ENCODE results near the gene DNLZ.
"Not testable (repeated sequence)": the region's sequence is repeated elsewhere in the genome, so short reads cannot be mapped to it uniquely, and the experiment has no call there.

The DNLZ gene

GRCh38 chr9:136363106-136363948, at the start of gene DNLZ:
Gene DNLZ, minus strand, starts transcription at chr9:136363744. Its CDS starts 30 bp downstream, at chr9:136363714.
- peak; percentile 84 to 97 (median 86) for DNase-seq (ENCODE audit: low read depth in 3 of 3, low spot score in 1 of 3)

DNA sequence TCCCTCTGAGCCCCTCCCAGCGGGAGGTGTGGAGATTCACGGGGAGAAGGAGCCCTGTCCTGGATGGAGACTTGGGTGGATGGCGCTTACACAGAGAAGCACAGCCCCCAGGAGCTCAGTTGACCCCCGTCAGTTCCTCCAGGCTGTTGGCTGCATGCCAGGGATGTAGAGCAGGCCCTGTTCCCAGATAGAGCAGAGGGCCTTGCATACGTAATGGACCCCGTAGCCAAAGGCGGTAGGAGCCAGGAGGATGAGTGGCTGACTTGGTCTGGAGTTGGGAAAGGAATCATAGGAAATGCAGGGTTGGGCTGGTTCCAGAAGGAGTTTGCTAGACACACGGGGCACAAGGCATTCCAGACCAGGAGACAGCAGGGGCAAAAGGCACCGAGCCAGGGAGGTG, 49.4 kb upstream of the DNLZ start:
- no peak for DNase-seq (ENCODE audit: low read depth in 3 of 3, low spot score in 1 of 3)

DNA sequence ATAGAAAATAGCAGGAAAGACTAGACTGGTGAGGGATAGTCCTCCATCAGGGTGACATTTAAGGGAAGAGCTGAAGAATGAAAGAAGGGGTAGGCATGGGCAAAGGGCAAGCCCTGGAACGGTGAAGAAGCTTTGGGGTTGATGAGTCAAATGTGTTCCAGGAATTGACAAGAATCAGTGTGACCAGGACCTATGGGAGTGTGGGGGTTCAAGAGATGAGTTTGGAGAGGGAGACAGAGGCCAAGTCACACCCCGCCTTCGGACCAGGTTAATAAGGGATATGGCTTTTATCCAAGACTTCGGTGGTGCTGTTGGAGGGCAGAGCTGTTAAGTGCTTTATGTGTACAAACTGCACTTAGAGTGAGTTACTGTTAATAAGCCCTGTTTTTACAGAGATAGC, 47.8 kb upstream of the DNLZ start:
- DNase-seq (ENCODE audit: low read depth in 3 of 3, low spot score in 1 of 3): no peak

- peak; percentile 85 to 99 (median 93) for DNase-seq (ENCODE audit: low read depth in 3 of 3, low spot score in 1 of 3)
Observed at GRCh38 chr9:136410500-136411287, 47.1 kb upstream of the DNLZ start, which contains the start of the genes ENTR1 and PMPCA. Gene ENTR1, minus strand, starts transcription at chr9:136410614. Its CDS starts 217 bp downstream, at chr9:136410397. Gene PMPCA, plus strand, starts transcription at chr9:136410658. Its CDS starts 11 bp downstream, at chr9:136410669.

DNA sequence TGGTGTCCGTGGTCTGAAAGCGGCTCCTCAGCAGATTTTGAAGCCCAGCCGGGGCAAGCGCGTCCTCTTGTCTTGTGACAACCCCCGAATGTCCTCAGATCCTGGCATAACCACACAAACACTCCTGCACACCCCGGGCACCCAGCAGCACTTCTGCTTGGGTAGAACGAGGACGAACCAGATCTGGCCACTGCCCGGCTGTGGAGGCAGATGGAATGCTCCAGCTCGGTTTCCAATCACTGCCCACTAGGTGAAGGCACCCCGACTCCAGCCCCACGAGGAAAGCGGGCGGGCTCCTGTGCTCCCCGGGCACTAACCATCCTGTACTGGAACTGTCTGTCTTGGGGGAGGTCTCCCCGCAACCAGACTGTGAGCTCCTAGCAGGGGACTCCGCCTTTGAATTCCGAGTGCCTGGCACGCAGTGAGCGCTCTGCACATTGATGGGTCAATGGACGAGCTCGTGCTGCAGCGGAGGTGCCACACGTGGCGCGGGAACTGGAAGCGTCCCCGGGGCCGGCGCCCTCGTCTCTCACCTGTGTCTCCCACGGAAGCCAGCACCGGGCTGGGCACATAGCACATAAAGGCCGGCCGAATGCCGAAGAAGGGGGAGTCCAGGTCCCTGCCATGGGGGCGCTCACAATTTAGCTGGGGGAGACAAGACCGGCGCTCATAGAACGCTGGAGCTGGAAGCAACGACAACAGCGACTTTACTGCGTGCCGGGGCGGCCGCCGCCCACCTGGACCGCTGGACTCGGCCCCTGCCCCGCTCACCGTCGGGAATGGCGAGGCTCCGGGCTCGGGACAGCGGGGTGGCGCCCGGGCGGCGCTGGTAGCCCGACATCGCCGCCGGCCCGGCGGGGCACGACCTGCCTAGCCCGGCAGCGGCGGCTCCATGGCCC, 46.3 kb upstream of the DNLZ start:
- no peak for DNase-seq (ENCODE audit: low read depth in 3 of 3, low spot score in 1 of 3)

GRCh38 chr9:136407911-136408310, 44.4 kb upstream of the DNLZ start:
- DNase-seq (ENCODE audit: low read depth in 3 of 3, low spot score in 1 of 3): no peak

DNA sequence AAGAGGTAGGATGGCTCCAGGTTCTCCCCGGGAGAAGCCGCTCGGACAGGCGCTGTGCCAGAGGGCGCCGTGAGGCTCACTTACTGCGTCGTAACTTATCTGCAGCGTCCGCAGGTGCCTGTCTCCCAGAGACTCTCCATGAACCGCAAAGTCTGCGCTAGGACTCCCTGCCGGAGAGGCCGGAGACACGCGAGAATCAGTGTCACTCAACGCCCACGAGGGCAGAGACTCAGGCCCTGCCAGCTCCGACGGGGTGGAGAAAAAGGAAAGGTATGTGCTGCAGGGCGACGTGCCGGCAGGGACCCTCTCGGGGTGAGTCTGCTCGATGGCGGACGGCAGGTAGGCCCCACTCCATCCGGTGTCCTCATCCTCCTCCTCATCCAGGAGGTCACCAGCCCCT, 43.5 kb upstream of the DNLZ start:
- DNase-seq (ENCODE audit: low read depth in 3 of 3, low spot score in 1 of 3): not testable (repeated sequence)

- DNase-seq (ENCODE audit: low read depth in 3 of 3, low spot score in 1 of 3): not testable (repeated sequence)
Observed at GRCh38 chr9:136405904-136406303, 42.4 kb upstream of the DNLZ start.

DNA sequence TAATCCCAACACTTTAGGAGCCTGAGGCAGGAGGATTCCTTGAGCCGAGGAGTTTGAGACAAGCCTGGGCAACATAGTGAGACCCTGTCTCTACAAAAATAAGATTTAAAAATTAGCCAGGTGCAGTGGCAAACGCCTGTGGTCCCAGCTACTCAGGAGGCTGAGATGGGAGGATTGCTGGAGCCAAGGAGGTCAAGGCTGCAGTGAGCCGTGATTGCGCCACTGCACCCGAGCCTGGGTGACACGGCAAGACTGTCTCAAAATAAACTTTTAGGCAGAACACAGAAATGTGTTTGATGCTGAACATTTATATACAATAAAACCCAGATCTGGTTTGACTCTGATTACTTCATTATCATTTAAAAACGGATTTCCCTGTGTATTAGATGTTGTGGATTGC, 41.9 kb upstream of the DNLZ start:
- no peak for DNase-seq (ENCODE audit: low read depth in 3 of 3, low spot score in 1 of 3)

GRCh38 chr9:136404801-136405136, 41.2 kb upstream of the DNLZ start:
- no peak for DNase-seq (ENCODE audit: low read depth in 3 of 3, low spot score in 1 of 3)

- DNase-seq (ENCODE audit: low read depth in 3 of 3, low spot score in 1 of 3): no peak
Observed at GRCh38 chr9:136403915-136404800, 40.6 kb upstream of the DNLZ start.

DNA sequence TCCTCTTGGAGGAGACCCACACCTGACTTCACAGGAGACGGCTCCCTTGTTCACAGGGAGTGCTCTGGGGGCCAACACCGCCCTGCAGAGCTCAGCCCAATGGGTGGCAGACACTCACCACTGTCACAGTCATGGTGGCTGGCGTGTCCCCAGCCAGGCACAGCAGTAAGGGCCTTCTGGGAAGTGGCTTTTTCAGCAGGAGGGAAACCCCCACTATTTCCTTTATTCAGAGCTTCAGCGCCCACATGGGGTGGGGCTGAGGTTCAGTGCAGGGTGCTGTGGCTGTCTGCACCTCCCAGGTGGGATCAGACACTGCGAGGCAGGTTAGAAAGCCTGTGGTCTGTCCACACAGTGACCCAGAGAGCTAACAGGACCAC, 40.0 kb upstream of the DNLZ start:
- peak; percentile 35 to 60 (median 41) for DNase-seq (ENCODE audit: low read depth in 3 of 3, low spot score in 1 of 3)

DNA sequence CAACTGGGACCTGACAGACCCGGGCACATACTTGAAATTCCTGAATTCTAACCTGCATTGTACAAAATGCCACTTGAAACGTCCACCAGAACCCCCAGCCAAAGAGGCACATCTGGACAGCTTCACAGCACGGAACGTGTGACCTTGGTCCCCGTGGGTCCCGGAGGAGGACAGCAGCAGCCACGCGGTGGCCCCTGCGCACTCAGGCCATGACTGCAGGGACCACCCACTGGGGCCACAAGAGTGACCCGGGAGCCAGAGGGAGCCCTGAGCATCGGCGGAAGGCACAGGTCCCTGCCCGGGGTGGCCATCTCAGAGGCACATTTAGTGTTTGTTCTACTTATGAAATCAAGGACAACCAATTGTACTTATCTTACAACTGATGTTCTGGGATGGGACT, 38.5 kb upstream of the DNLZ start:
- no peak for DNase-seq (ENCODE audit: low read depth in 3 of 3, low spot score in 1 of 3)

DNA sequence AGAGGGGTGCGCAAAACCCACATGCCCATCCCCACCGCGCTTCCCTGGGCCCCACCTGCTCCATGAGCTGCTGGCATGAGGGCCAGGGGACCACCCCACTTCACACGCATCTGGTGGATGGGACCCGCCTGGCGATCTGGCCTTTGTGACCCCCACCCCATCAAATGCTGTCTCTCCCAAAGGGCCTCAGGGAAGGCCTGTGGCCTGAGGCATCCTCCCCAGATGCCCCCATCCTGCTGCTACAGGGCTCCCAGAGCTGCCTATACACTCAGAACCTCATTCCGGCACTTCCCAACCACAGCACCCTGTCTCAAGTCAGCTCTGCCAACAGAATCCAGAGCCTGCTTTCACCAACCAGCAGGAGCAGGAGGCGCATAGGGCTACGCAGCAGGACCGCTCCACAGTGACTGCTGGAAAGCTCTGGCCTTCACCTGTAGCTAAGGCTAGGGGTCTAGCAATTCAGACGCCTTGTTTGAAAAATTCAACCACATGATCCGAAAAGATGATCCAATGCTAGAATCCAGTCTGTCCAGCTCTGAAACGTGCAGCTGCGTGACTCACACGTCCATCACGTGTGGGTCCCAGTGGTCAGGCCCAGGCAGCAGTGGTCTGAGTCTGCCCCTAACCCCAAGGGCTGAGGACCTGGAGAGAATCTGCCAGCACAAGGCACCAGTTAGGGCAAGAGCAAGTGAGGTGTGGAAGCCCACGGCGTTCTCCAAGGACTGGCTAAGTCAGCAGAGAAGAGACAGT, 37.8 kb upstream of the DNLZ start:
- DNase-seq (ENCODE audit: low read depth in 3 of 3, low spot score in 1 of 3): no peak

DNA sequence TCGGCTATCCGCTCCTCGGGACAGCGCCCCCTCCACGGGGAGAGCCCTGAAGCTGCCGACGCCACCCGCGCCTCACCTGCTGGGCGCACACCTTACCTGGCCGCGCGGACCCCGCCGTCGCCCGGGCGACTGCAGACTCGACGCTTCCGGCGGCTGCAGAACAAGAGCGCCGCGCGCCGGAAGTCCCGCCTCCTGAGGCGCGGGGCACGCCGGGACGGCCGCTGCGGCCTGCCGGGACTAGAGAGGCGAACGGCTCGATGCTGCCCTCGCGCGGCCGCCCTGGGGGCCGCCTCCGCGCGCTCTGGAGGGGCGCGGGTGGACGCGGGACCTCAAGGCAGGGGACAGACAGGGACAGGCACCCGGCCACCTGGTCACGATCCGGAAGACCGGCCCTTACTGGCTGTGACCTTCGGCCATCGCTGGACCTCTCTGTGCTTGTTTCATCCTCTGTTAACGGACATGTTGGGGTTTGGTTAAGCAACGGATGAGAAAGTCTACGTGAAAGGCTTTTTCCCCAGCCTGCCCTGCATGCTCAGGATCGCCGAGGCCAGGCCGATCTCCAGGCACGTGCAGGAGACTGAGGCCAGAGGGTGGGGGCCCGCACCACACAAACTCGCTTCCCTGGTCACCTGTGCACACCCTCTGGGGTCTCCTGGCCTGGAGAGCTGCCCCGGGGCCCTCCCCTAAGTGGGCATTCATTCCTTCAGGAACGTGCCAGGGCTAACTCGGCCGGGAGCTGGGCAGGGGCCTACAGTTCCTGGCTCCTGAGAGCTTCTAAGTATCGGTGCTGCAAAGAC, 36.7 kb upstream of the DNLZ start, which contains the start of gene SNAPC4:
Gene SNAPC4 (minus strand): TSS at position 133 of the 797 bp plus-strand sequence. CDS start 1,742 bp downstream, outside the sequence.
- peak; percentile 59 to 84 (median 72) for DNase-seq (ENCODE audit: low read depth in 3 of 3, low spot score in 1 of 3)

GRCh38 chr9:136399176-136400037, 35.9 kb upstream of the DNLZ start:
- no peak for DNase-seq (ENCODE audit: low read depth in 3 of 3, low spot score in 1 of 3)

DNA sequence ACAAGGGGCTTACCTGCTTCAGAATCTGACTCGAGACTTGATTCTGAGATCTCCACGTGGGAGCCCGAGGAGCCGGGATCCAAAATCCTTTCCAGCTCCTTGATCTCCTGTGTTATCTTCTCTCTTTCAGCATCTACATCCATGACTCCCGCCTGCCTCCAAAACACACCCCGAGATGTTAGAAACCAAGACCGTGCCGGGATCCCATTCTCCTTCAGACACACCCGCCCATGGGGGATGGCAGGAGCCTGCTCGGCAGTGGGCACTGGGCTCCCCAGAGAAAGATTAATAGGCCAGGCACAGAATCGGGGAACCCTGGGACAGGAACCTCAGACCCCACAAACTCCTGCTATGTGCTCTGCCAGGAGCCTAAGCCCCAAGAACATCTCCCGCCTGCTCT, 34.7 kb upstream of the DNLZ start:
- DNase-seq (ENCODE audit: low read depth in 3 of 3, low spot score in 1 of 3): no peak

- no peak for DNase-seq (ENCODE audit: low read depth in 3 of 3, low spot score in 1 of 3)
Observed at GRCh38 chr9:136397643-136398042, 34.1 kb upstream of the DNLZ start.

Data from stimulated activated CD4-positive, alpha-beta T cell treated with anti-CD3 and anti-CD28 coated beads, TNF-alpha, amount 100 ng/mL, for 1 hour (primary cell).